Measurements from ENCODE around the gene PRDM13. TPM values are rescaled to one million over a fixed set of nuclear protein-coding genes. Genes with fewer than 3 reads are reported as not detected.

Gene PRDM13
- not detected for total RNA-seq

DNA sequence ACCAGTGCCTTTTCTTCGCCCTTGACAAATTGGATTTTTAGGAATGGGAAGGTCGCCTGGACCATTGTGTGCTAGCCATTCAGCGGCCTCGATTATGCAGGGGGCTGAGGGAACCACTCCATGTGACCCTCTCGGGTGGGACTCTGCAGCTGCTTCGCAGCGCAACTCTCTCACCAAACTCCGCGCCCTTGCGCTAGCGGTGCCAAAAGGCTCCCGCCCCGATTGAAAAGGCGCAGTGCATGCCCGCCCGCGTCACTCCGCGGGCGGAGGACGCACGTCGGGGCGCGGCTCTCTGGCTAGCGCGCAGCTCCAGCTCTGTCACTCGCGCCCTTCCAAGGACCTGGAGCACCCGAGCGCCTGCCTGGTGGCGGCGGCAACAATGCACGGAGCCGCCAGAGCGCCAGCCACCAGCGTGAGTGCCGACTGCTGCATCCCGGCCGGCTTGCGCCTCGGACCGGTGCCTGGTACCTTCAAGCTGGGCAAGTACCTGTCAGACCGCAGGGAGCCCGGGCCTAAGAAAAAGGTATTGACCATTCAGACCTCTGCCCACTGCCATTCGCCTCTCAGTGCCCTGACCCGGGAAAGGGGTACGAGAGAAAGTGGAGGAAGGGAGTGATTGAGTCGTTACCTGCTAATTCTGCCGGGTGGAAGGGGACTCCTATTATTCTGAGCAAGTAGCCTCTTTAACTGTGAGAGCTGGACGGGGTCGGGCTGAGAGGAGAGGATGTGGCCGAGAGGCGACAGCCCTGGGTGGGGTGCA lies at the start of gene PRDM13:
PRDM13 (plus strand) TSS at position 178 of the 760 bp plus-strand sequence; CDS start at position 380, 202 bp downstream.
- no peak for ATAC-seq
- H3K9me3 ChIP-seq = no peaks in the 10 kb centered on the region
- no peaks in the 10 kb centered on the region for H3K36me3 ChIP-seq
- H3K4me3 ChIP-seq = peak within 1 kb of the TSS in 1 of 4 donors; percentile 16
- in situ Hi-C loops (cut with MboI; ENCODE audit: low sequenced_read_pairs in 4 of 4) = no loop called here
- TF ChIP-seq POLR2A (IDR thresholded peaks at IDR 0.05) = no peak
- TF ChIP-seq, protein P1, sequence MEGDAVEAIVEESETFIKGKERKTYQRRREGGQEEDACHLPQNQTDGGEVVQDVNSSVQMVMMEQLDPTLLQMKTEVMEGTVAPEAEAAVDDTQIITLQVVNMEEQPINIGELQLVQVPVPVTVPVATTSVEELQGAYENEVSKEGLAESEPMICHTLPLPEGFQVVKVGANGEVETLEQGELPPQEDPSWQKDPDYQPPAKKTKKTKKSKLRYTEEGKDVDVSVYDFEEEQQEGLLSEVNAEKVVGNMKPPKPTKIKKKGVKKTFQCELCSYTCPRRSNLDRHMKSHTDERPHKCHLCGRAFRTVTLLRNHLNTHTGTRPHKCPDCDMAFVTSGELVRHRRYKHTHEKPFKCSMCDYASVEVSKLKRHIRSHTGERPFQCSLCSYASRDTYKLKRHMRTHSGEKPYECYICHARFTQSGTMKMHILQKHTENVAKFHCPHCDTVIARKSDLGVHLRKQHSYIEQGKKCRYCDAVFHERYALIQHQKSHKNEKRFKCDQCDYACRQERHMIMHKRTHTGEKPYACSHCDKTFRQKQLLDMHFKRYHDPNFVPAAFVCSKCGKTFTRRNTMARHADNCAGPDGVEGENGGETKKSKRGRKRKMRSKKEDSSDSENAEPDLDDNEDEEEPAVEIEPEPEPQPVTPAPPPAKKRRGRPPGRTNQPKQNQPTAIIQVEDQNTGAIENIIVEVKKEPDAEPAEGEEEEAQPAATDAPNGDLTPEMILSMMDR (IDR thresholded peaks at IDR 0.05 in 4 of 5, conservative IDR thresholded peaks at IDR 0.05 in 1 of 5) = no peak
- peaks cover 100% of the 10 kb centered on the region in 3 donors for H3K27me3 ChIP-seq
- intact Hi-C loops (cut with DNase I; ENCODE audit: low total_unique reads) = loop anchor here (5.0 kb wide), 1 partner anchor 855 kb away; the partner anchor contains the start of gene SIM1
- peaks cover 15 to 30% of the 10 kb centered on the region in 2 donors for H3K4me1 ChIP-seq
- H3K27ac ChIP-seq = no peak within 1 kb of the TSS
- no peak for DNase-seq

DNA sequence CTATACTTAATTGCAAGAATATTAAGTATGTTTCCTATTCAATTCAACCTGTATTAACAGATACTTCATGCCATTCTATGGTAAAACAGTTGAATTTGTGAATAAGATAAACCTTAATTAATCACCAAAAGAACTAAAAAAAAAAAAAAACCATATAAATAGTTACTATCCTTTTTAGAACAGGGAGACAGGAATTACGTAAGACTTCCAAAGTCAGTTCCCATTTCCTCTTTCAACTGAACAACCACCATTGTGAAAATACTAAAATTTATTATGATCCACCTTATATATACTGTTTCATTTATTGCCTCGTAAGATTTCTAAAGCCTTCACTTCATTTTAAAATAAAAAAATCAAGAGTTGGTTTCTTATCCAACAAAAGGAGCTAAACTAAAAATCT lies 47.6 kb upstream of the PRDM13 start:
- Histone ChIP-seq H3K27ac (no peak overlapping the region), H3K4me3 (no peak overlapping the region), H3K9me3 (no peaks in the 10 kb centered on the region), H3K27me3 (no peaks in the 10 kb centered on the region), H3K36me3 (peaks cover 0 to 56% of the 10 kb centered on the region in 2 donors), H3K4me1 (peaks cover 10 to 15% of the 10 kb centered on the region in 2 donors)
- DNase-seq = no peak
- TF ChIP-seq, protein P1 (IDR thresholded peaks at IDR 0.05 in 4 of 5, conservative IDR thresholded peaks at IDR 0.05 in 1 of 5) = no peak
- no peak for TF ChIP-seq POLR2A (IDR thresholded peaks at IDR 0.05)
- in situ Hi-C loops (cut with MboI; ENCODE audit: low sequenced_read_pairs in 4 of 4) = no loop called here
- intact Hi-C loops (cut with DNase I; ENCODE audit: low total_unique reads) = no loop called here
- ATAC-seq = no peak

DNA sequence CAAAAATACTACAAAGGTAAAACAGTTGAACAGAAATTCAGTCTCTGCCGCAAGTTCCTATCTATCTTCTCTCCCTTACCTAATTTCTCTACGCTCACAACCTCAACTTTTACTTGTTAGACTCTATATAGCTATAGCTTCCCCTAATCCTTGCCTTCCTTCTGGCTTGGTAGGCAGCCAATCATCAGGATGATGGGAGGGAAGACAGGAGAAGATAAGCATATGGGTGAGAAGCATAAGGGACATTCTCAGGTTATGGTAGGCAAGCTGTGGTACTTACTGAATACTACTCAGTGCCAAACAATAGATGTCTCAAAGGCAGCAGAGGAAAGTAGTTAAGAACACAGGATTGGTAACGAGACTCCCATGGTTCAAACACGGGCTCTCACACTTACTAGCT lies 46.0 kb upstream of the PRDM13 start:
- peaks cover 0 to 40% of the 10 kb centered on the region in 2 donors for H3K36me3 ChIP-seq
- no peak overlapping the region for H3K27ac ChIP-seq
- in situ Hi-C loops (cut with MboI; ENCODE audit: low sequenced_read_pairs in 4 of 4) = loop anchor here in 2 of 4 donors (10.0 kb wide), 1 partner anchor 46 kb away; the partner anchor contains the start of gene USP45 (in 2 of the 2)
- peaks cover 10 to 20% of the 10 kb centered on the region in 2 donors for H3K4me1 ChIP-seq
- TF ChIP-seq, protein P1 (IDR thresholded peaks at IDR 0.05 in 4 of 5, conservative IDR thresholded peaks at IDR 0.05 in 1 of 5) = no peak
- TF ChIP-seq POLR2A (IDR thresholded peaks at IDR 0.05) = no peak
- DNase-seq = no peak
- H3K4me3 ChIP-seq = no peak overlapping the region
- ATAC-seq = no peak
- intact Hi-C loops (cut with DNase I; ENCODE audit: low total_unique reads) = no loop called here
- no peaks in the 10 kb centered on the region for H3K27me3 ChIP-seq
- no peaks in the 10 kb centered on the region for H3K9me3 ChIP-seq

DNA sequence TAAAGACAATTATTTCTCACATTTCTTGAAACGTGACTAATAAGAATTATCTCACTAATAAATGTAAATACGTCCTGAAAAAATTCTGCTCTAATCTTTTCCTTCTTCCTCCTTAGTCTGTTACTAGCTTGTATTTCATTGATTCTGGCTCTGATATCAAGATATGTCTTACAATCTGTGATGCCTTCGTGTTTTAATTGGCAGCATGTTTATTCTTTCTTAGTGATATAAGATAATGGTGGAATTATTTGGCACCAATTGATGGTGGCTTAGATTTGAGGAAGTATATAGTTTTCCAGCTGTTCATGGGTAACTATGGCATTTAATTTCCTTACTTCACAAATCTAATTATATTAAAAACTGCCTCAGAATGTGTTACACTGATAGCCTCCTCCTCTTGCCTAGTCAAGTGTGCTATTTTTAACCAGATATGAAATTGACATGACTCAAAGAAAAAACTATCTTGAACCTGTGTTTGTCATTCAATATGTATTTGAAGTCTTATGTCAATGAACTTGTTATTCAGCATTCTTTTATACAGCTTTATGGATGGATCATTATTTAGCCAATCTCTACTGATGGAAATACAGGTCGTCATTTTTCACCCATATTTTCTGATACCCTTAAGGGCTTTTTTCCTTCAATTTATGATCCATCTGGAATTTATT lies 43.4 kb upstream of the PRDM13 start:
- ATAC-seq (peak in 1 of 2 donors; percentile 41), DNase-seq (no peak)
- Histone ChIP-seq H3K27ac (peak overlapping the region; percentile 9 to 56 (median 44)), H3K36me3 (peaks cover 0 to 17% of the 10 kb centered on the region in 2 donors), H3K9me3 (no peaks in the 10 kb centered on the region), H3K4me3 (no peak overlapping the region), H3K4me1 (peaks cover 26 to 38% of the 10 kb centered on the region in 2 donors), H3K27me3 (no peaks in the 10 kb centered on the region)
- intact Hi-C loops (cut with DNase I; ENCODE audit: low total_unique reads) (no loop called here), in situ Hi-C loops (cut with MboI; ENCODE audit: low sequenced_read_pairs in 4 of 4) (loop anchor here in 2 of 4 donors (10.0 kb wide), 1 partner anchor 48 kb away; the partner anchor contains the start of gene USP45 (in 2 of the 2))
- TF ChIP-seq, protein P1 (IDR thresholded peaks at IDR 0.05 in 4 of 5, conservative IDR thresholded peaks at IDR 0.05 in 1 of 5) = no peak
- TF ChIP-seq POLR2A (IDR thresholded peaks at IDR 0.05) = no peak

Measured in gastrocnemius medialis (tissue), 4 donors.